GM10266 (cell line): ENCODE measurements around the gene CST2.
"Not testable (repeated sequence)": the region's sequence is repeated elsewhere in the genome, so short reads cannot be mapped to it uniquely, and the experiment has no call there.

Experiments used
- DNase-seq: peaks from one replicate; pipeline ENCODE4 v3.0.0; 2012; ENCODE audit errors: extremely low spot score
- TF ChIP-seq, protein P1 (sequence below): IDR thresholded peaks from 2 replicates; pipeline ENCODE4 v1.5.1; 2012; ENCODE audit warnings: mild to moderate bottlenecking, low read depth; ENCODE audit not compliant: control insufficient read depth, insufficient read depth; ENCODE audit errors: missing control alignments

The CST2 gene

DNA sequence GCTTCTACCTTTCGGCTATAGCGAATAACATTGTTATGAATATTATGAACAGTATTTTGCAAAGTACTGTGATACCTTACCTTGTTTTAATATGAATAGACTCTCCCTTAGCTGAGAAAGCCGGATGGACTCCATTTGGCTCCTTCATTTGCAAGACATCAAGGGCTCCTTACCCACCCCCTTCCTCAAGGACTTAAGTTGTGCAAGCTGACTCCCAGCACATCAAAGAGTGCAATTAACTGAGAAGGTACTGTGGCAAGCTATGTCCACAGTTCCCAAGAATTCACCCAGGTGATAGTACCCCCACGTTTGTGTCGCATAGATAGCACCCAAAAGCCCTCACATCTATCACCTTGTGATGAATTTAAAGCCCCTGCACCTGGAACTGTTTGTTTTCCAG lies 41.8 kb upstream of the CST2 start:
- TF ChIP-seq, protein P1, sequence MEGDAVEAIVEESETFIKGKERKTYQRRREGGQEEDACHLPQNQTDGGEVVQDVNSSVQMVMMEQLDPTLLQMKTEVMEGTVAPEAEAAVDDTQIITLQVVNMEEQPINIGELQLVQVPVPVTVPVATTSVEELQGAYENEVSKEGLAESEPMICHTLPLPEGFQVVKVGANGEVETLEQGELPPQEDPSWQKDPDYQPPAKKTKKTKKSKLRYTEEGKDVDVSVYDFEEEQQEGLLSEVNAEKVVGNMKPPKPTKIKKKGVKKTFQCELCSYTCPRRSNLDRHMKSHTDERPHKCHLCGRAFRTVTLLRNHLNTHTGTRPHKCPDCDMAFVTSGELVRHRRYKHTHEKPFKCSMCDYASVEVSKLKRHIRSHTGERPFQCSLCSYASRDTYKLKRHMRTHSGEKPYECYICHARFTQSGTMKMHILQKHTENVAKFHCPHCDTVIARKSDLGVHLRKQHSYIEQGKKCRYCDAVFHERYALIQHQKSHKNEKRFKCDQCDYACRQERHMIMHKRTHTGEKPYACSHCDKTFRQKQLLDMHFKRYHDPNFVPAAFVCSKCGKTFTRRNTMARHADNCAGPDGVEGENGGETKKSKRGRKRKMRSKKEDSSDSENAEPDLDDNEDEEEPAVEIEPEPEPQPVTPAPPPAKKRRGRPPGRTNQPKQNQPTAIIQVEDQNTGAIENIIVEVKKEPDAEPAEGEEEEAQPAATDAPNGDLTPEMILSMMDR, result no peak
- DNase-seq, result no peak

GRCh38 chr20:23867152-23867776 lies 40.7 kb upstream of the CST2 start:
- DNase-seq, result no peak
- TF ChIP-seq, protein P1, result no peak

- not testable (repeated sequence) for DNase-seq
Observed at GRCh38 chr20:23860771-23861170, 34.2 kb upstream of the CST2 start.

GRCh38 chr20:23857962-23858595 lies 31.6 kb upstream of the CST2 start:
- DNase-seq, result no peak

DNA sequence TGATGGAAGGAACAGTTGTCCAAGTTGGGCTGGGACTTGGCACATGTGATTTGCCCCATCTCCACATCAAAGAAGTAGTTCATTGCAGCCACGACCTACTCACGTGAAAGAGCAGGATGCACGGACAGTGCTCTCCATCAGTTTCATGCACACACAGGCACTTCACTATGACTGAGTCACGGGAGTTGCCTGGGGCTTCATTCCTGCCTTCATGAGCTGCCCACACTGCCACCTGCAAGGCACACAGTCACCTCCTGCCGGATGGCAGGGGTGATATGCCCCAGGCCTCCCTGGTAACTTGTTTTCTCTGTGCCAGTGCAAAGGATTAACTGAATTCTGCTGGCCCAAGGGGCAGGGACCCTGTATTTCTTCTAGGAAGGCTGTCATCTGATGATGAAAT lies 30.2 kb upstream of the CST2 start:
- TF ChIP-seq, protein P1, result no peak
- DNase-seq, result no peak

More at GRCh38 chr20:23857962-23858595, 31.6 kb upstream of the CST2 start:
- TF ChIP-seq, protein P1, result no peak

GRCh38 chr20:23856226-23856625 lies 29.7 kb upstream of the CST2 start:
- TF ChIP-seq, protein P1, result no peak
- DNase-seq, result no peak

GRCh38 chr20:23841693-23842092 lies 15.2 kb upstream of the CST2 start:
- DNase-seq, result no peak
- TF ChIP-seq, protein P1, result no peak
